BJ (cell line): ENCODE results near the gene CAV1. TPM values are rescaled to one million over a fixed set of nuclear protein-coding genes. Genes with fewer than 3 reads are reported as not detected.

Experiments used
- CTCF ChIA-PET: fragments of 350-600 bp; formaldehyde crosslinking; extraction: SDS; loops from one replicate; lab custom pipeline; 2021; ENCODE audit warnings: antibody characterized with exemption, inconsistent platforms; lab: Yijun Ruan, JAX
- POLR2A ChIA-PET: fragments of 300-600 bp; sonication (Branson Sonifier 250); formaldehyde crosslinking; extraction: SDS; loops from one replicate; lab custom pipeline; 2021; ENCODE audit warnings: antibody characterized with exemption; lab: Charles Lee
- DNase-seq: peaks from one replicate; pipeline ENCODE4 v3.0.0-alpha.2; 2011; ENCODE audit warnings: low read depth
- H3K27me3 ChIP-seq: 2 replicates; pipeline ENCODE4 v1.6.0; 2011; ENCODE audit warnings: low read length; ENCODE audit not compliant: control insufficient read depth, insufficient read depth
- H3K36me3 ChIP-seq: 2 replicates; pipeline ENCODE4 v1.5.1; 2011; ENCODE audit warnings: low read length; ENCODE audit not compliant: control insufficient read depth, insufficient read depth
- H3K4me3 ChIP-seq: 2 replicates; pipeline ENCODE4 v1.5.1; 2011; ENCODE audit warnings: low read depth, mild to moderate bottlenecking, control low read depth, low read length
- CTCF ChIP-seq: IDR thresholded peaks from 2 replicates; pipeline ENCODE4 v1.5.1; 2011; ENCODE audit warnings: low read depth, mild to moderate bottlenecking, control low read depth, inconsistent platforms, low read length, moderate library complexity; ENCODE audit not compliant: insufficient read depth
- polyA plus RNA-seq: library from polyadenylated mRNA; depleted of rRNA; stranded (reverse); fragments of >200 nt; gene quantifications from 2 replicates; pipeline ENCODE4 v1.2.3, GENCODE V29; 2011

The CAV1 gene
- polyA plus RNA-seq, 1 experiment = 2,064 TPM

- CTCF ChIA-PET = interaction anchor here (1.0 to 1.1 kb wide), 2 partner anchors 17 to 20 kb away, joined by 4 to 6 read pairs; no protein-coding TSS in a partner anchor
- no peak for DNase-seq
- H3K36me3 ChIP-seq = peaks cover 3% of the 10 kb centered on the region
- TF ChIP-seq CTCF = no peak
- H3K4me3 ChIP-seq = no peak overlapping the region
- H3K27me3 ChIP-seq = no peaks in the 10 kb centered on the region
- POLR2A ChIA-PET = no interaction called here
Observed at GRCh38 chr7:116503835-116504234, 21.0 kb upstream of the CAV1 start.

GRCh38 chr7:116505278-116505677, 19.6 kb upstream of the CAV1 start:
- ChIA-PET POLR2A (no interaction called here), CTCF (interaction anchor here (1.1 kb wide), 1 partner anchor 18 kb away, joined by 6 read pairs; no protein-coding TSS in a partner anchor)
- no peak for DNase-seq
- Histone ChIP-seq H3K4me3 (no peak overlapping the region), H3K36me3 (peaks cover 3% of the 10 kb centered on the region), H3K27me3 (no peaks in the 10 kb centered on the region)
- no peak for TF ChIP-seq CTCF

GRCh38 chr7:116505823-116506222, 19.0 kb upstream of the CAV1 start:
- Histone ChIP-seq H3K36me3 (peaks cover 3% of the 10 kb centered on the region), H3K27me3 (no peaks in the 10 kb centered on the region), H3K4me3 (no peak overlapping the region)
- ChIA-PET POLR2A (no interaction called here), CTCF (no interaction called here)
- no peak for DNase-seq
- no peak for TF ChIP-seq CTCF

GRCh38 chr7:116509982-116510579, 14.8 kb upstream of the CAV1 start:
- H3K27me3 ChIP-seq = no peaks in the 10 kb centered on the region
- H3K4me3 ChIP-seq = no peak overlapping the region
- H3K36me3 ChIP-seq = peaks cover 3% of the 10 kb centered on the region
- no peak for DNase-seq
- POLR2A ChIA-PET = no interaction called here
- CTCF ChIA-PET = interaction anchor here (0.5 to 1.6 kb wide), 3 partner anchors 11 to 36 kb away, joined by 3 to 5 read pairs (median 3); no protein-coding TSS in a partner anchor
- TF ChIP-seq CTCF = no peak

- POLR2A ChIA-PET = no interaction called here
- Histone ChIP-seq H3K36me3 (peaks cover 3% of the 10 kb centered on the region), H3K4me3 (no peak overlapping the region), H3K27me3 (no peaks in the 10 kb centered on the region)
- TF ChIP-seq CTCF = no peak
- no peak for DNase-seq
- CTCF ChIA-PET = interaction anchor here (1.1 to 1.6 kb wide), 2 partner anchors 11 to 15 kb away, joined by 3 to 5 read pairs; no protein-coding TSS in a partner anchor
Observed at GRCh38 chr7:116510795-116511194, 14.0 kb upstream of the CAV1 start.
